ENCODE results near the gene C7orf57.

C7orf57 gene

DNA sequence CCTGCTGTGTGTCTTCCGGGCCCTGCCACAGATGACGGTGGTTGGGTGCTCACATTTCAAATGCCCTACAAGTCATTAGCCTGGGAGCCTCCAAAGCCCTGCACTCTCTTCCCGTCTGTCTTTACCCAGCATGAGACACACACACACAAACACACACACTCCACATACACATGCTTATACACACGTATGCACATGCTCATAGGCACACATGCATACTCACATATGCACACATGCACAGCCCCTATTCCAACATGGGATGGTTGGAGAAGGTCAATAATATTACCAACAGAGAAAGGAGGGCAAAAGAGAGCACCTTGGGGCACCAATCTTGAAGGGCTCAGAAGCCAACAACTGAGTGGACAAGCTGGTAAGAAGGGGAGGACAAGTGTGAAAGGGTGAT lies 25.4 kb upstream of the C7orf57 start:
- Histone ChIP-seq H3K9me3 (ENCODE audit: low read length) (no peaks in the 10 kb centered on the region), H4K20me1 (ENCODE audit: insufficient read depth, low read length) (no peaks in the 10 kb centered on the region), H3F3A (ENCODE audit: insufficient read depth, low read length) (no peaks in the 10 kb centered on the region), H3K9ac (ENCODE audit: low read length) (no peak overlapping the region), H3K9me2 (ENCODE audit: low read depth, low read length) (no peaks in the 10 kb centered on the region), H3K79me2 (ENCODE audit: insufficient read depth, low read length) (no peaks in the 10 kb centered on the region), H3K4me3 (ENCODE audit: low read depth, low read length, poor library complexity, severe bottlenecking) (no peak overlapping the region), H3K4me1 (ENCODE audit: insufficient read depth, low read length, severe bottlenecking) (peaks cover 33% of the 10 kb centered on the region), H3K27ac (ENCODE audit: low read depth, low read length, poor library complexity, severe bottlenecking) (no peak overlapping the region), H2AFZ (ENCODE audit: low read length) (no peak overlapping the region), H3K27me3 (ENCODE audit: insufficient read depth, low read length) (no peaks in the 10 kb centered on the region), H3K4me2 (ENCODE audit: low read length) (no peak overlapping the region), H3K36me3 (ENCODE audit: insufficient read depth, low read length) (no peaks in the 10 kb centered on the region)
- no peak for TF ChIP-seq EZH2 (IDR thresholded peaks at IDR 0.05; ENCODE audit: borderline replicate concordance, low read length)
- TF ChIP-seq, protein P1, sequence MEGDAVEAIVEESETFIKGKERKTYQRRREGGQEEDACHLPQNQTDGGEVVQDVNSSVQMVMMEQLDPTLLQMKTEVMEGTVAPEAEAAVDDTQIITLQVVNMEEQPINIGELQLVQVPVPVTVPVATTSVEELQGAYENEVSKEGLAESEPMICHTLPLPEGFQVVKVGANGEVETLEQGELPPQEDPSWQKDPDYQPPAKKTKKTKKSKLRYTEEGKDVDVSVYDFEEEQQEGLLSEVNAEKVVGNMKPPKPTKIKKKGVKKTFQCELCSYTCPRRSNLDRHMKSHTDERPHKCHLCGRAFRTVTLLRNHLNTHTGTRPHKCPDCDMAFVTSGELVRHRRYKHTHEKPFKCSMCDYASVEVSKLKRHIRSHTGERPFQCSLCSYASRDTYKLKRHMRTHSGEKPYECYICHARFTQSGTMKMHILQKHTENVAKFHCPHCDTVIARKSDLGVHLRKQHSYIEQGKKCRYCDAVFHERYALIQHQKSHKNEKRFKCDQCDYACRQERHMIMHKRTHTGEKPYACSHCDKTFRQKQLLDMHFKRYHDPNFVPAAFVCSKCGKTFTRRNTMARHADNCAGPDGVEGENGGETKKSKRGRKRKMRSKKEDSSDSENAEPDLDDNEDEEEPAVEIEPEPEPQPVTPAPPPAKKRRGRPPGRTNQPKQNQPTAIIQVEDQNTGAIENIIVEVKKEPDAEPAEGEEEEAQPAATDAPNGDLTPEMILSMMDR (IDR thresholded peaks at IDR 0.05; ENCODE audit: low read length) = no peak

DNA sequence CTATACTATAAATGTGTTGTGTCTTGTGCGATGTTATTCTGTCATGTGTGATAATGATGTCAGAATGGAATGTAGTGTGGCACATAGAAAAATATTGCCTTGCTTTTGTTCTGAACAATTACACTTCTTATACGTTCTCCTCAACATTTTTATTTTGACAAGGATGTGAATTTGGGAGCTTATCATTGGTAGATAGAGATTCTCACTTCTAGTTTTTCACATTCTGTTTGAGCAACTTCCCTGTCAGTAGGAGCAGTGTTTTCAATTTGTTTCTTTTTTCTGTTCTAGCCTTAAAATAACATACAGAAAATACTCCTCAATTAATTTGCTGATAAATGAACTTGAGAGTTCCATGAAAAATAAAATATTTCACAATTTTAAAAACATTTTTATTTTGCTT lies 24.0 kb upstream of the C7orf57 start:
- TF ChIP-seq, protein P1 (IDR thresholded peaks at IDR 0.05; ENCODE audit: low read length) = no peak
- no peak for TF ChIP-seq EZH2 (IDR thresholded peaks at IDR 0.05; ENCODE audit: borderline replicate concordance, low read length)
- no peaks in the 10 kb centered on the region for H4K20me1 ChIP-seq (ENCODE audit: insufficient read depth, low read length)
- H2AFZ ChIP-seq (ENCODE audit: low read length) = no peak overlapping the region
- peaks cover 19% of the 10 kb centered on the region for H3K4me1 ChIP-seq (ENCODE audit: insufficient read depth, low read length, severe bottlenecking)
- no peak overlapping the region for H3K4me2 ChIP-seq (ENCODE audit: low read length)
- H3K79me2 ChIP-seq (ENCODE audit: insufficient read depth, low read length) = no peaks in the 10 kb centered on the region
- no peak overlapping the region for H3K4me3 ChIP-seq (ENCODE audit: low read depth, low read length, poor library complexity, severe bottlenecking)
- H3K27me3 ChIP-seq (ENCODE audit: insufficient read depth, low read length) = no peaks in the 10 kb centered on the region
- H3K27ac ChIP-seq (ENCODE audit: low read depth, low read length, poor library complexity, severe bottlenecking) = no peak overlapping the region
- H3F3A ChIP-seq (ENCODE audit: insufficient read depth, low read length) = no peaks in the 10 kb centered on the region
- H3K36me3 ChIP-seq (ENCODE audit: insufficient read depth, low read length) = no peaks in the 10 kb centered on the region
- no peak overlapping the region for H3K9ac ChIP-seq (ENCODE audit: low read length)
- no peaks in the 10 kb centered on the region for H3K9me2 ChIP-seq (ENCODE audit: low read depth, low read length)
- no peaks in the 10 kb centered on the region for H3K9me3 ChIP-seq (ENCODE audit: low read length)

DNA sequence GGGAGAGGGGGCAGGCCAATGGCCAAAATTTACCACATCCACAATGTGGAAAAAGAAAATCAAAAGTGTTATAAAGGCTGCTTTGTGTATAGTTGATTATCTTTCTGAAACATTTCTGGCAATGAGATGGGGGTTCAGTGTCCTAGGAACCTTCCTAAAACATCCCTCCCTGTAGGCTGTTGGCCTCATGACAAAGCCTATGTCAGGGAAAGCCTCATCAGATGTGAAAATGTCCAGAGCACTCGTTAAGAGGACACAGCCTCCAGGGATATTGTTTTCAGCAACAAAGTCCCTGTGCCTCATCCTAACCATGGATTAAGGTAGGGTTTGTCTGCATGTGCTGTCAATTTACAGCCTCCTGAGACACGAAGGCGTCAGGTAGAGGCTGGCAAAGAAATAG lies 23.4 kb upstream of the C7orf57 start:
- Histone ChIP-seq H3K4me1 (ENCODE audit: insufficient read depth, low read length, severe bottlenecking) (peaks cover 13% of the 10 kb centered on the region), H3K4me2 (ENCODE audit: low read length) (no peak overlapping the region), H3K4me3 (ENCODE audit: low read depth, low read length, poor library complexity, severe bottlenecking) (no peak overlapping the region), H3F3A (ENCODE audit: insufficient read depth, low read length) (no peaks in the 10 kb centered on the region), H3K79me2 (ENCODE audit: insufficient read depth, low read length) (no peaks in the 10 kb centered on the region), H3K27me3 (ENCODE audit: insufficient read depth, low read length) (no peaks in the 10 kb centered on the region), H3K9me3 (ENCODE audit: low read length) (no peaks in the 10 kb centered on the region), H3K9ac (ENCODE audit: low read length) (no peak overlapping the region), H3K9me2 (ENCODE audit: low read depth, low read length) (no peaks in the 10 kb centered on the region), H4K20me1 (ENCODE audit: insufficient read depth, low read length) (no peaks in the 10 kb centered on the region), H3K36me3 (ENCODE audit: insufficient read depth, low read length) (no peaks in the 10 kb centered on the region), H2AFZ (ENCODE audit: low read length) (no peak overlapping the region), H3K27ac (ENCODE audit: low read depth, low read length, poor library complexity, severe bottlenecking) (no peak overlapping the region)
- TF ChIP-seq EZH2 (IDR thresholded peaks at IDR 0.05; ENCODE audit: borderline replicate concordance, low read length) = no peak
- TF ChIP-seq, protein P1 (IDR thresholded peaks at IDR 0.05; ENCODE audit: low read length) = no peak
